Measurements from ENCODE around the gene COL27A1. TPM values are rescaled to one million over a fixed set of nuclear protein-coding genes. Genes with fewer than 3 reads are reported as not detected.

COL27A1 gene
- total RNA-seq, 1 donor: 0.21 TPM

- Histone ChIP-seq H3K9me3 (ENCODE audit: low read depth, low read length) (no peaks in the 10 kb centered on the region), H3K4me1 (ENCODE audit: insufficient read depth, low read length) (peaks cover 11% of the 10 kb centered on the region), H3K27me3 (ENCODE audit: insufficient read depth, low read length) (peaks cover 43% of the 10 kb centered on the region), H3K4me3 (ENCODE audit: low read length) (no peak overlapping the region)
Observed at GRCh38 chr9:114153761-114154599, 1.4 kb upstream of the COL27A1 start.

- Histone ChIP-seq H3K4me1 (ENCODE audit: insufficient read depth, low read length) (peaks cover 11% of the 10 kb centered on the region), H3K27me3 (ENCODE audit: insufficient read depth, low read length) (peaks cover 42% of the 10 kb centered on the region), H3K4me3 (ENCODE audit: low read length) (no peak overlapping the region), H3K9me3 (ENCODE audit: low read depth, low read length) (no peaks in the 10 kb centered on the region)
Observed at GRCh38 chr9:114154600-114155102, 686 bp upstream of the COL27A1 start.

GRCh38 chr9:114155995-114156656 lies 789 bp downstream of the COL27A1 start:
- H3K27me3 ChIP-seq (ENCODE audit: insufficient read depth, low read length): peaks cover 36% of the 10 kb centered on the region
- H3K9me3 ChIP-seq (ENCODE audit: low read depth, low read length): no peaks in the 10 kb centered on the region
- H3K4me1 ChIP-seq (ENCODE audit: insufficient read depth, low read length): peaks cover 11% of the 10 kb centered on the region
- no peak overlapping the region for H3K4me3 ChIP-seq (ENCODE audit: low read length)

GRCh38 chr9:114156657-114157421 lies 1.5 kb downstream of the COL27A1 start:
- Histone ChIP-seq H3K4me3 (ENCODE audit: low read length) (no peak overlapping the region), H3K9me3 (ENCODE audit: low read depth, low read length) (no peaks in the 10 kb centered on the region), H3K4me1 (ENCODE audit: insufficient read depth, low read length) (peaks cover 11% of the 10 kb centered on the region), H3K27me3 (ENCODE audit: insufficient read depth, low read length) (peaks cover 31% of the 10 kb centered on the region)

- Histone ChIP-seq H3K27me3 (ENCODE audit: insufficient read depth, low read length) (peaks cover 27% of the 10 kb centered on the region), H3K4me3 (ENCODE audit: low read length) (no peak overlapping the region), H3K4me1 (ENCODE audit: insufficient read depth, low read length) (peaks cover 11% of the 10 kb centered on the region), H3K9me3 (ENCODE audit: low read depth, low read length) (no peaks in the 10 kb centered on the region)
Observed at GRCh38 chr9:114157516-114158176, 2.3 kb downstream of the COL27A1 start.

GRCh38 chr9:114158482-114159130 lies 3.3 kb downstream of the COL27A1 start:
- peaks cover 11% of the 10 kb centered on the region for H3K4me1 ChIP-seq (ENCODE audit: insufficient read depth, low read length)
- peaks cover 17% of the 10 kb centered on the region for H3K27me3 ChIP-seq (ENCODE audit: insufficient read depth, low read length)

GRCh38 chr9:114159691-114160090 lies 4.4 kb downstream of the COL27A1 start:
- H3K4me3 ChIP-seq (ENCODE audit: low read length): no peak overlapping the region
- H3K4me1 ChIP-seq (ENCODE audit: insufficient read depth, low read length): peaks cover 3% of the 10 kb centered on the region
- no peaks in the 10 kb centered on the region for H3K9me3 ChIP-seq (ENCODE audit: low read depth, low read length)
- peaks cover 8% of the 10 kb centered on the region for H3K27me3 ChIP-seq (ENCODE audit: insufficient read depth, low read length)

More at GRCh38 chr9:114158482-114159130, 3.3 kb downstream of the COL27A1 start:
- Histone ChIP-seq H3K9me3 (ENCODE audit: low read depth, low read length) (no peaks in the 10 kb centered on the region), H3K4me3 (ENCODE audit: low read length) (no peak overlapping the region)

GRCh38 chr9:114161513-114161912 lies 6.2 kb downstream of the COL27A1 start:
- no peak overlapping the region for H3K4me3 ChIP-seq (ENCODE audit: low read length)
- peaks cover 2% of the 10 kb centered on the region for H3K27me3 ChIP-seq (ENCODE audit: insufficient read depth, low read length)
- H3K9me3 ChIP-seq (ENCODE audit: low read depth, low read length): no peaks in the 10 kb centered on the region
- no peaks in the 10 kb centered on the region for H3K4me1 ChIP-seq (ENCODE audit: insufficient read depth, low read length)

GRCh38 chr9:114163517-114163951 lies 8.2 kb downstream of the COL27A1 start:
- Histone ChIP-seq H3K27me3 (ENCODE audit: insufficient read depth, low read length) (no peaks in the 10 kb centered on the region), H3K4me1 (ENCODE audit: insufficient read depth, low read length) (no peaks in the 10 kb centered on the region), H3K9me3 (ENCODE audit: low read depth, low read length) (no peaks in the 10 kb centered on the region), H3K4me3 (ENCODE audit: low read length) (no peak overlapping the region)

- H3K9me3 ChIP-seq (ENCODE audit: low read depth, low read length): no peaks in the 10 kb centered on the region
- no peaks in the 10 kb centered on the region for H3K4me1 ChIP-seq (ENCODE audit: insufficient read depth, low read length)
- H3K4me3 ChIP-seq (ENCODE audit: low read length): no peak overlapping the region
- H3K27me3 ChIP-seq (ENCODE audit: insufficient read depth, low read length): no peaks in the 10 kb centered on the region
Observed at GRCh38 chr9:114164191-114164794, 9.0 kb downstream of the COL27A1 start.

GRCh38 chr9:114165407-114166102 lies 10.2 kb downstream of the COL27A1 start:
- no peaks in the 10 kb centered on the region for H3K4me1 ChIP-seq (ENCODE audit: insufficient read depth, low read length)
- no peaks in the 10 kb centered on the region for H3K9me3 ChIP-seq (ENCODE audit: low read depth, low read length)
- no peak overlapping the region for H3K4me3 ChIP-seq (ENCODE audit: low read length)
- no peaks in the 10 kb centered on the region for H3K27me3 ChIP-seq (ENCODE audit: insufficient read depth, low read length)

- Histone ChIP-seq H3K9me3 (ENCODE audit: low read depth, low read length) (no peaks in the 10 kb centered on the region), H3K27me3 (ENCODE audit: insufficient read depth, low read length) (no peaks in the 10 kb centered on the region), H3K4me3 (ENCODE audit: low read length) (no peak overlapping the region), H3K4me1 (ENCODE audit: insufficient read depth, low read length) (no peaks in the 10 kb centered on the region)
Observed at GRCh38 chr9:114166103-114166470, 10.8 kb downstream of the COL27A1 start.
